Chondrocyte (in vitro differentiated cells): ENCODE measurements around the gene LSM14B. TPM values are rescaled to one million over a fixed set of nuclear protein-coding genes. Genes with fewer than 3 reads are reported as not detected.
"Not testable (repeated sequence)": the region's sequence is repeated elsewhere in the genome, so short reads cannot be mapped to it uniquely, and the experiment has no call there.

ENCODE experiments used
- DNase-seq: peaks from one replicate; pipeline ENCODE4 v3.0.0; 2021; ENCODE audit warnings: mixed read lengths, low spot score
- H3K27ac Mint-ChIP-seq: one replicate; pipeline ENCODE4 v1.8.0; 2021; ENCODE audit warnings: mild to moderate bottlenecking, moderate library complexity, mixed read lengths; ENCODE audit not compliant: unreplicated experiment
- H3K27me3 Mint-ChIP-seq: 2 replicates; pipeline ENCODE4 v1.8.0; 2021; ENCODE audit warnings: low read depth, mixed read lengths
- H3K36me3 Mint-ChIP-seq: 2 replicates; pipeline ENCODE4 v1.8.0; 2021; ENCODE audit warnings: low read depth, mixed read lengths
- H3K4me1 Mint-ChIP-seq: 2 replicates; pipeline ENCODE4 v1.8.0; 2021; ENCODE audit warnings: low read depth, mild to moderate bottlenecking, mixed read lengths
- H3K4me3 Mint-ChIP-seq: one replicate; pipeline ENCODE4 v1.8.0; 2021; ENCODE audit warnings: mild to moderate bottlenecking, moderate library complexity, mixed read lengths; ENCODE audit not compliant: unreplicated experiment
- H3K9me3 Mint-ChIP-seq: 2 replicates; pipeline ENCODE4 v1.8.0; 2021; ENCODE audit warnings: low read depth, mixed read lengths
- CTCF ChIP-seq: fragments of 200-600 bp; sonication (generic); IDR thresholded peaks from 2 replicates; pipeline ENCODE4 v1.5.0; 2021; ENCODE audit warnings: antibody characterized with exemption, mild to moderate bottlenecking, moderate library complexity
- long read RNA-seq: library from polyadenylated mRNA; stranded (forward); transcript quantifications from one replicate; pipeline ENCODE4 v2.0.0, GENCODE V29; 2021
- total RNA-seq: library from RNA; stranded (reverse); gene quantifications from 3 replicates; pipeline ENCODE4 v1.2.1, GENCODE V29; 2021

LSM14B gene
- 37.3 to 51.9 TPM (median 48.6 TPM) in 3 replicates for total RNA-seq
- long read RNA-seq, partial matches to known transcripts, result 0 of 3 reads
- long read RNA-seq, other reads (novel, unspliced or antisense), result 3 of 3 reads

GRCh38 chr20:62121776-62122653 is at the start of gene LSM14B:
LSM14B (plus strand) TSS chr20:62122475; CDS start chr20:62122667, 192 bp downstream.
- no peak for DNase-seq
- peak within 1 kb of the TSS; percentile 96 for H3K27ac Mint-ChIP-seq
- H3K4me1 Mint-ChIP-seq, result peaks cover 34% of the 10 kb centered on the region
- peaks cover 9% of the 10 kb centered on the region for H3K36me3 Mint-ChIP-seq
- H3K4me3 Mint-ChIP-seq, result peak within 1 kb of the TSS; percentile 77
- H3K27me3 Mint-ChIP-seq, result peaks cover 16% of the 10 kb centered on the region
- no peaks in the 10 kb centered on the region for H3K9me3 Mint-ChIP-seq
- peak; percentile 13 for TF ChIP-seq CTCF

GRCh38 chr20:62073323-62073722 is 49.0 kb upstream of the LSM14B start:
- no peak for DNase-seq
- Mint-ChIP-seq H3K4me3 (no peak overlapping the region), H3K4me1 (no peaks in the 10 kb centered on the region), H3K36me3 (peaks cover 11% of the 10 kb centered on the region), H3K27ac (no peak overlapping the region), H3K9me3 (peaks cover 34% of the 10 kb centered on the region), H3K27me3 (no peaks in the 10 kb centered on the region)
- no peak for TF ChIP-seq CTCF

GRCh38 chr20:62079166-62079565 is 43.1 kb upstream of the LSM14B start:
- Mint-ChIP-seq H3K36me3 (peaks cover 5% of the 10 kb centered on the region), H3K27ac (no peak overlapping the region), H3K9me3 (peaks cover 26% of the 10 kb centered on the region), H3K4me1 (no peaks in the 10 kb centered on the region), H3K27me3 (peaks cover 8% of the 10 kb centered on the region), H3K4me3 (no peak overlapping the region)
- no peak for TF ChIP-seq CTCF
- DNase-seq, result peak; percentile 1

GRCh38 chr20:62080249-62080990 is 41.9 kb upstream of the LSM14B start:
- H3K4me1 Mint-ChIP-seq, result no peaks in the 10 kb centered on the region
- H3K9me3 Mint-ChIP-seq, result peaks cover 20% of the 10 kb centered on the region
- no peak overlapping the region for H3K27ac Mint-ChIP-seq
- H3K27me3 Mint-ChIP-seq, result peaks cover 12% of the 10 kb centered on the region
- H3K4me3 Mint-ChIP-seq, result no peak overlapping the region
- no peak for TF ChIP-seq CTCF
- peak; percentile 12 for DNase-seq
- peaks cover 3% of the 10 kb centered on the region for H3K36me3 Mint-ChIP-seq

GRCh38 chr20:62083312-62083711 is 39.0 kb upstream of the LSM14B start:
- H3K4me1 Mint-ChIP-seq, result no peaks in the 10 kb centered on the region
- TF ChIP-seq CTCF, result no peak
- no peaks in the 10 kb centered on the region for H3K36me3 Mint-ChIP-seq
- H3K4me3 Mint-ChIP-seq, result no peak overlapping the region
- no peak for DNase-seq
- H3K9me3 Mint-ChIP-seq, result peaks cover 5% of the 10 kb centered on the region
- peaks cover 12% of the 10 kb centered on the region for H3K27me3 Mint-ChIP-seq
- H3K27ac Mint-ChIP-seq, result no peak overlapping the region

GRCh38 chr20:62084224-62084623 is 38.1 kb upstream of the LSM14B start:
- peaks cover 12% of the 10 kb centered on the region for H3K27me3 Mint-ChIP-seq
- H3K36me3 Mint-ChIP-seq, H3K4me3 Mint-ChIP-seq, H3K9me3 Mint-ChIP-seq, H3K27ac Mint-ChIP-seq, H3K4me1 Mint-ChIP-seq: not testable (repeated sequence)
- peak; percentile 13 for DNase-seq
